ENCODE results near the gene EGLN3.
A peak's percentile ranks its signal among the peaks of the same experiment; 100 is the strongest.

EGLN3 gene

DNA sequence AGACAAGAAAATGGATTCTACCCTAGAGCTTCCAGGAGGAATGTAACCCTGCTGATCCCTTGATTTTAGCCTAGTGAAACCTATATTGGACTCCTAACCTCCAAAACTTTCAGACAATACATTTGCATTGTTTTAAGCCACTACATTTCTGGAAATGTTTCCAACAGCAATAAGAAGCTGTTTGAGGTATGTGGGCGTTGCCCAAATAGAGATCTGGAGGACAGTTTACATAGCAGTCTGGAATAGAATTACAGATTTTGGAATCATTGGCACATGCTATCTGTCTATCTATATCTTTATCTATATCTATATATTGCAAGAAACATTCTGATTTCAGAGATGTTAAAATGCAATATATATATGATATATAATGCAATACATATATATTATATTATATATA lies 42.4 kb upstream of the EGLN3 start:
- Histone ChIP-seq H3K4me3 (no peak overlapping the region), H3K36me3 (no peaks in the 10 kb centered on the region), H3K4me1 (peaks cover 0 to 18% (median 5%) of the 10 kb centered on the region in 4 donors), H3K27ac (no peak overlapping the region), H3K27me3 (no peaks in the 10 kb centered on the region), H3K9me3 (no peaks in the 10 kb centered on the region)
- no peak for TF ChIP-seq CTCF (IDR thresholded peaks at IDR 0.05)
- intact Hi-C loops (cut with DNase I; ENCODE audit: low total_unique reads), result no loop called here
- DNase-seq, result no peak

GRCh38 chr14:33992274-33993007 lies 41.6 kb upstream of the EGLN3 start:
- Histone ChIP-seq H3K4me1 (peaks cover 0 to 25% (median 5%) of the 10 kb centered on the region in 4 donors), H3K4me3 (no peak overlapping the region), H3K9me3 (no peaks in the 10 kb centered on the region), H3K36me3 (no peaks in the 10 kb centered on the region), H3K27ac (no peak overlapping the region), H3K27me3 (no peaks in the 10 kb centered on the region)
- intact Hi-C loops (cut with DNase I; ENCODE audit: low total_unique reads), result no loop called here
- DNase-seq, result no peak
- TF ChIP-seq CTCF (IDR thresholded peaks at IDR 0.05), result no peak

GRCh38 chr14:33990790-33991189 lies 39.9 kb upstream of the EGLN3 start:
- no peak overlapping the region for H3K27ac ChIP-seq
- no peaks in the 10 kb centered on the region for H3K36me3 ChIP-seq
- peaks cover 0 to 35% (median 5%) of the 10 kb centered on the region in 4 donors for H3K4me1 ChIP-seq
- DNase-seq, result no peak
- TF ChIP-seq CTCF (IDR thresholded peaks at IDR 0.05), result no peak
- no peaks in the 10 kb centered on the region for H3K27me3 ChIP-seq
- no peak overlapping the region for H3K4me3 ChIP-seq
- no peaks in the 10 kb centered on the region for H3K9me3 ChIP-seq
- intact Hi-C loops (cut with DNase I; ENCODE audit: low total_unique reads), result no loop called here

DNA sequence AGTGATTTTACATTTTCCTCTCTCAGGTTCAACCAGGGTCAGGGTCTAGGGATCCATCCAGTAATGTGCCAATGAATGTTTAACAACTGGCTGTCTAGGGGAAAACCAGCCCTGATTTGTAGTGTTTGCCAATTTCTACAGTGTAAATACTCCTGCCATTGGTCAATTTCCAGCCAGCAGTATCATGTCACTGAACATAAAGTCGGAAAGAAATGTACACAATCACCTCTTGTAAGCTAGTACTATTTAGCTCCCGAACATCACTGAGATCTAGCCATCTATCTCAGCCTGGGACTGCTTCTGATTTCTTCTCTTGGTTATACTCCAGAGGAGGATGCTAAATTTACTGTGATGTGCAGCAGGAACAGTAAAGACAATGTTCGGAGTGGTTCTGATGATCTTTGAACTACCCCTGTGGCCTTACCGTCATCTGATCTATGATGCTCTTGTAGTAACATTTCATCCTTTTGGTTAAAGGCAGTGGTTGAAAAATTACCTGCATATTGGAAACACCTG lies 36.7 kb upstream of the EGLN3 start:
- Histone ChIP-seq H3K4me1 (peaks cover 0 to 35% (median 5%) of the 10 kb centered on the region in 4 donors), H3K27ac (peak overlapping the region; percentile 6 to 31), H3K36me3 (no peaks in the 10 kb centered on the region), H3K4me3 (no peak overlapping the region), H3K27me3 (no peaks in the 10 kb centered on the region), H3K9me3 (no peaks in the 10 kb centered on the region)
- DNase-seq, result no peak
- TF ChIP-seq CTCF (IDR thresholded peaks at IDR 0.05), result no peak
- intact Hi-C loops (cut with DNase I; ENCODE audit: low total_unique reads), result no loop called here

- Histone ChIP-seq H3K4me3 (no peak overlapping the region), H3K27me3 (no peaks in the 10 kb centered on the region), H3K36me3 (no peaks in the 10 kb centered on the region), H3K9me3 (no peaks in the 10 kb centered on the region), H3K4me1 (peaks cover 0 to 35% (median 5%) of the 10 kb centered on the region in 4 donors), H3K27ac (peak overlapping the region in 1 of 2 donors; percentile 31)
- intact Hi-C loops (cut with DNase I; ENCODE audit: low total_unique reads), result no loop called here
- no peak for TF ChIP-seq CTCF (IDR thresholded peaks at IDR 0.05)
- no peak for DNase-seq
Measured at GRCh38 chr14:33986804-33987203, 35.9 kb upstream of the EGLN3 start.

Data from tibial artery (tissue), 4 donors.